Natural killer cell (primary cell): ENCODE measurements around the gene NYNRIN. TPM values are rescaled to one million over a fixed set of nuclear protein-coding genes. Genes with fewer than 3 reads are reported as not detected.
"Not testable (repeated sequence)": the region's sequence is repeated elsewhere in the genome, so short reads cannot be mapped to it uniquely, and the experiment has no call there.

Source experiments
- ATAC-seq, 3 donors: fragments of 150-1000 bp in 2 of 3; fragments of 200-7000 bp in 1 of 3; cut with Tn5 transposase; 1 replicate in 1 of 3; 2 replicates in 2 of 3; pipeline ENCODE4 v1.10.0; 2021; ENCODE audit warnings: mild to moderate bottlenecking in 2 of 3, moderate library complexity in 2 of 3
- DNase-seq, 2 donors: peaks; one replicate each; pipeline versions ENCODE4 v3.0.0 to v3.0.0-alpha.2; 2013 to 2021; ENCODE audit warnings: mixed read lengths in 1 of 2
- H3K27ac ChIP-seq: one replicate; pipeline ENCODE4 v1.5.1; 2013; ENCODE audit warnings: mild to moderate bottlenecking, low read length
- H3K27me3 ChIP-seq: one replicate; pipeline ENCODE4 v1.6.1; 2013; ENCODE audit warnings: low read length; ENCODE audit not compliant: control insufficient read depth, insufficient read depth
- H3K36me3 ChIP-seq: one replicate; pipeline ENCODE4 v1.6.1; 2013; ENCODE audit warnings: low read length; ENCODE audit not compliant: control insufficient read depth, insufficient read depth
- H3K4me1 ChIP-seq: one replicate; pipeline ENCODE4 v1.6.1; 2013; ENCODE audit warnings: low read length; ENCODE audit not compliant: control insufficient read depth, insufficient read depth
- H3K4me3 ChIP-seq: one replicate; pipeline ENCODE4 v1.5.1; 2013; ENCODE audit warnings: low read length
- H3K9me3 ChIP-seq: one replicate; pipeline ENCODE4 v1.6.1; 2013; ENCODE audit warnings: low read length; ENCODE audit not compliant: control insufficient read depth, insufficient read depth
- H3K27ac Mint-ChIP-seq, 2 donors: one replicate each; pipeline ENCODE4 v1.8.0; 2022; ENCODE audit warnings: mild to moderate bottlenecking in 2 of 2, mixed read lengths in 2 of 2, moderate library complexity in 1 of 2
- H3K27me3 Mint-ChIP-seq, 2 donors: one replicate each; pipeline ENCODE4 v1.8.0; 2022; ENCODE audit warnings: low read depth in 2 of 2, mixed read lengths in 2 of 2
- H3K36me3 Mint-ChIP-seq: one replicate; pipeline ENCODE4 v1.8.0; 2022; ENCODE audit warnings: mixed read lengths
- H3K4me1 Mint-ChIP-seq, 2 donors: one replicate each; pipeline ENCODE4 v1.8.0; 2022; ENCODE audit warnings: mixed read lengths in 2 of 2
- H3K4me3 Mint-ChIP-seq: one replicate; pipeline ENCODE4 v1.8.0; 2022; ENCODE audit warnings: mild to moderate bottlenecking, moderate library complexity, mixed read lengths
- H3K9me3 Mint-ChIP-seq, 2 donors: one replicate each; pipeline ENCODE4 v1.8.0; 2022; ENCODE audit warnings: mixed read lengths in 2 of 2
- CTCF ChIP-seq: fragments of 200-600 bp; IDR thresholded peaks from one replicate; pipeline ENCODE4 v1.8.0; 2022; ENCODE audit warnings: antibody characterized with exemption
- WGBS: methylation state at CpG from one replicate; pipeline ENCODE4 v1.1.7; 2013; ENCODE audit warnings: missing lambda C conversion rate; ENCODE audit not compliant: insufficient coverage; 5-methylcytosine and 5-hydroxymethylcytosine counted together
- intact Hi-C: fragments of 100-400 bp; cut with micrococcal nuclease; formaldehyde crosslinking; loops from one replicate; pipeline ENCODE4 v1.14.2; 2022
- total RNA-seq, 4 donors: library from RNA; stranded (reverse); fragments of 120-200 nt in 1 of 4; gene quantifications; one replicate each; pipeline versions ENCODE4 v1.2.3 to v1.2.4, GENCODE V29; 2013 to 2022

NYNRIN gene
- total RNA-seq, 3 donors from 2014 or later (not counting 1 experiment from before 2014, with no cell fraction given) = 0.23 to 0.53 (median 0.42) TPM

GRCh38 chr14:24442240-24443052, 43.6 kb downstream of the NYNRIN start, which contains the start of gene SDR39U1:
Gene SDR39U1, minus strand, starts transcription at chr14:24442776. Its CDS starts 7 bp downstream, at chr14:24442769.
- Mint-ChIP-seq H3K9me3 (no peaks in the 10 kb centered on the region), H3K27ac (peak within 1 kb of the TSS; percentile 97 to 98), H3K36me3 (no peaks in the 10 kb centered on the region), H3K4me1 (peaks cover 37 to 48% of the 10 kb centered on the region in 2 donors), H3K4me3 (peak within 1 kb of the TSS; percentile 91), H3K27me3 (peaks cover 0 to 5% of the 10 kb centered on the region in 2 donors)
- peak within 1 kb of the TSS; percentile 96 for H3K27ac ChIP-seq
- ATAC-seq = peak; percentile 88 to 97 (median 92)
- peaks cover 34% of the 10 kb centered on the region for H3K36me3 ChIP-seq
- no peaks in the 10 kb centered on the region for H3K27me3 ChIP-seq
- peak within 1 kb of the TSS; percentile 92 for H3K4me3 ChIP-seq
- under 1% methylated on average over 48 of the region's 52 CpGs for WGBS
- TF ChIP-seq CTCF = no peak
- H3K9me3 ChIP-seq = no peaks in the 10 kb centered on the region
- intact Hi-C loops = loop anchor here (1.0 to 10.0 kb wide), 4 partner anchors 11 to 328 kb away; partner anchors contain the start of genes DCAF11, GZMB and NRL
- H3K4me1 ChIP-seq = peaks cover 25% of the 10 kb centered on the region
- DNase-seq = peak; percentile 88 to 100

GRCh38 chr14:24443053-24443665, 44.4 kb downstream of the NYNRIN start:
- ATAC-seq = no peak
- H3K4me1 ChIP-seq = peaks cover 21% of the 10 kb centered on the region
- Mint-ChIP-seq H3K4me3 (peak overlapping the region; percentile 91), H3K9me3 (no peaks in the 10 kb centered on the region), H3K36me3 (no peaks in the 10 kb centered on the region), H3K27me3 (peaks cover 0 to 5% of the 10 kb centered on the region in 2 donors), H3K27ac (peak overlapping the region; percentile 97 to 98), H3K4me1 (peaks cover 30 to 41% of the 10 kb centered on the region in 2 donors)
- DNase-seq = no peak
- no peak for TF ChIP-seq CTCF
- peak overlapping the region; percentile 96 for H3K27ac ChIP-seq
- 16% methylated on average over 7 of the region's 7 CpGs for WGBS
- H3K36me3 ChIP-seq = peaks cover 27% of the 10 kb centered on the region
- H3K27me3 ChIP-seq = no peaks in the 10 kb centered on the region
- intact Hi-C loops = loop anchor here (2.0 to 10.0 kb wide), 3 partner anchors 189 to 328 kb away; partner anchors contain the start of genes DCAF11, GZMB and NRL
- peak overlapping the region; percentile 92 for H3K4me3 ChIP-seq
- no peaks in the 10 kb centered on the region for H3K9me3 ChIP-seq

- H3K27ac Mint-ChIP-seq, H3K4me1 ChIP-seq, H3K4me1 Mint-ChIP-seq, intact Hi-C loops, DNase-seq, H3K36me3 ChIP-seq, H3K36me3 Mint-ChIP-seq, H3K9me3 ChIP-seq, H3K9me3 Mint-ChIP-seq, H3K4me3 Mint-ChIP-seq, H3K4me3 ChIP-seq, ATAC-seq, H3K27me3 Mint-ChIP-seq, H3K27ac ChIP-seq, H3K27me3 ChIP-seq: not testable (repeated sequence)
- WGBS = no CpG with 5 or more reads among the region's 2 CpGs
Measured at GRCh38 chr14:24450828-24451227, 52.0 kb downstream of the NYNRIN start.

- Histone ChIP-seq H3K27ac (no peak overlapping the region), H3K4me1 (no peaks in the 10 kb centered on the region), H3K27me3 (no peaks in the 10 kb centered on the region), H3K36me3 (no peaks in the 10 kb centered on the region), H3K9me3 (peaks cover 5% of the 10 kb centered on the region), H3K4me3 (no peak overlapping the region)
- no peak overlapping the region for H3K27ac Mint-ChIP-seq
- no peak overlapping the region for H3K4me3 Mint-ChIP-seq
- no peaks in the 10 kb centered on the region for H3K9me3 Mint-ChIP-seq
- no peak for TF ChIP-seq CTCF
- H3K27me3 Mint-ChIP-seq = no peaks in the 10 kb centered on the region
- H3K4me1 Mint-ChIP-seq = peaks cover 0 to 7% of the 10 kb centered on the region in 2 donors
- peak in 2 of 3 donors; percentile 44 to 46 for ATAC-seq
- intact Hi-C loops = no loop called here
- no peak for DNase-seq
- no peaks in the 10 kb centered on the region for H3K36me3 Mint-ChIP-seq
Measured at GRCh38 chr14:24456980-24457379, 58.2 kb downstream of the NYNRIN start.
